Upper lobe of left lung (tissue), 4 donors: Measurements from ENCODE around the gene DAD1.

Source experiments
- EP300 ChIP-seq, 4 donors: sonication (generic); formaldehyde crosslinking; IDR thresholded peaks; one replicate each; pipeline ENCODE4 v1.5.1; 2017; ENCODE audit warnings: antibody characterized with exemption in 4 of 4, control low read depth in 2 of 4
- POLR2A ChIP-seq, 4 donors: fragments of 450-650 bp; IDR thresholded peaks; one replicate each; pipeline ENCODE4 v1.5.1; 2016 to 2017; ENCODE audit warnings: antibody characterized with exemption in 4 of 4, mild to moderate bottlenecking in 2 of 4
- TF ChIP-seq, protein P1 (sequence below), 6 experiments: fragments of 450-650 bp in 4 of 6; fragments of 200-600 bp in 2 of 6; sonication (generic) in 2 of 6; IDR thresholded peaks; one replicate each; pipeline ENCODE4 v1.5.1; 2016 to 2019; ENCODE audit warnings: antibody characterized with exemption in 6 of 6

DNA sequence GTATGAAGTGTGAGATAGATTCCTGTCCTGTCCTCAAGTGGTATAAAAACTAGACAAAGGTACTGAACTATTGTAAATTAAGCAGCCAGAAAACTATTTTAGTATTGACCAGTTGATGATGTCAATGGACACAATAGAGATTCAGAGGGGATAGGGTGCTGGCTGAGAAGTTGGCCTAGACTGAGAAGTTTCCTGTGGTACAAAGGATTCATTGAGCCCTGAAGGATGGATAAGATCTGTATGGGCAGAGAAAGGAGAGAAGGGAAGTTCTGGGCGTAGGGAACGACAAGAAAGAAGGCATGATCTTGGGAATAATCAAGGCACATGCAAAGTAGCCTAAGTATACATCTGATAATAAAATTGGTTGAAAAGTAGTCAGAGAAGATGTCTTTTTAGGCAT, 44.6 kb downstream of the DAD1 start:
- TF ChIP-seq, protein P1, sequence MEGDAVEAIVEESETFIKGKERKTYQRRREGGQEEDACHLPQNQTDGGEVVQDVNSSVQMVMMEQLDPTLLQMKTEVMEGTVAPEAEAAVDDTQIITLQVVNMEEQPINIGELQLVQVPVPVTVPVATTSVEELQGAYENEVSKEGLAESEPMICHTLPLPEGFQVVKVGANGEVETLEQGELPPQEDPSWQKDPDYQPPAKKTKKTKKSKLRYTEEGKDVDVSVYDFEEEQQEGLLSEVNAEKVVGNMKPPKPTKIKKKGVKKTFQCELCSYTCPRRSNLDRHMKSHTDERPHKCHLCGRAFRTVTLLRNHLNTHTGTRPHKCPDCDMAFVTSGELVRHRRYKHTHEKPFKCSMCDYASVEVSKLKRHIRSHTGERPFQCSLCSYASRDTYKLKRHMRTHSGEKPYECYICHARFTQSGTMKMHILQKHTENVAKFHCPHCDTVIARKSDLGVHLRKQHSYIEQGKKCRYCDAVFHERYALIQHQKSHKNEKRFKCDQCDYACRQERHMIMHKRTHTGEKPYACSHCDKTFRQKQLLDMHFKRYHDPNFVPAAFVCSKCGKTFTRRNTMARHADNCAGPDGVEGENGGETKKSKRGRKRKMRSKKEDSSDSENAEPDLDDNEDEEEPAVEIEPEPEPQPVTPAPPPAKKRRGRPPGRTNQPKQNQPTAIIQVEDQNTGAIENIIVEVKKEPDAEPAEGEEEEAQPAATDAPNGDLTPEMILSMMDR (IDR thresholded peaks at IDR 0.05): no peak
- TF ChIP-seq EP300 (IDR thresholded peaks at IDR 0.05): no peak
- no peak for TF ChIP-seq POLR2A (IDR thresholded peaks at IDR 0.05)
